Rectal smooth muscle tissue (tissue), 1 donor: ENCODE data around the gene RHOU.

Experiments
- H3K27ac ChIP-seq: one replicate; pipeline ENCODE4 v1.7.0; 2013; ENCODE audit warnings: low read depth, low read length, inconsistent platforms
- H3K27me3 ChIP-seq: one replicate; pipeline ENCODE4 v1.7.0; 2013; ENCODE audit warnings: low read length; ENCODE audit not compliant: control insufficient read depth, insufficient read depth
- H3K36me3 ChIP-seq: one replicate; pipeline ENCODE4 v1.7.0; 2013; ENCODE audit warnings: low read length; ENCODE audit not compliant: control insufficient read depth, insufficient read depth
- H3K4me1 ChIP-seq: one replicate; pipeline ENCODE4 v1.7.0; 2013; ENCODE audit warnings: low read length; ENCODE audit not compliant: control insufficient read depth, insufficient read depth
- H3K4me3 ChIP-seq: one replicate; pipeline ENCODE4 v1.7.0; 2013; ENCODE audit warnings: low read length
- H3K9ac ChIP-seq: one replicate; pipeline ENCODE4 v1.7.0; 2013; ENCODE audit warnings: low read length

Gene RHOU

DNA sequence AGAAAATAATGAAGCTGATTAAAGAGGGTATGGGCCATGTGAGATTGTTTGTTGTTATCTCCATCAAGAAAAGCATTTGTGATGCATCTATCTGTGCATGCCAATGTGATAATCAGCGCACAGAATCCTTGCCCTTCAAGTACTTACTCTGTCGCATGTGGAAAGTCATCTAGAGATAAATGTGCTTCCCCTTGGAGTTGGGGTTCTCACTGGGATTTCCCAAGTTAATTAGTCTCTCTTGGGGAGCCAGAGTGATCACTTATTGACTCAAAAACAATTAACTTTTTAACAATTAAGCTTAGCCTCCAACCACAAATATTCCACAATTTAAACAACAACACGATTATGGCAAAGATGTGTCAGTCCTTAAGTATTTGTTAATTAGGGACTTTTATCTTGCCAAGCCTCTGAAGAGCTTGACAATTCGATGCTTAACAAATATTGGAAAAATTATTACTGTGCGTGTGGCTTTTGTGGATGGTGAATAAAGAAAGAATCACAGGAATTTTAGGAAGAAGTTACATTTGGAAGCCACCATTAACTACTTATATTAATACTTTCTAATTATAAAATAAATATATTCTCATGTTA lies 17.5 kb downstream of the RHOU start:
- no peaks in the 10 kb centered on the region for H3K36me3 ChIP-seq
- H3K4me1 ChIP-seq, result peaks cover 6% of the 10 kb centered on the region
- H3K9ac ChIP-seq, result no peak overlapping the region
- H3K27ac ChIP-seq, result no peak overlapping the region
- no peak overlapping the region for H3K4me3 ChIP-seq
- peaks cover 2% of the 10 kb centered on the region for H3K27me3 ChIP-seq

DNA sequence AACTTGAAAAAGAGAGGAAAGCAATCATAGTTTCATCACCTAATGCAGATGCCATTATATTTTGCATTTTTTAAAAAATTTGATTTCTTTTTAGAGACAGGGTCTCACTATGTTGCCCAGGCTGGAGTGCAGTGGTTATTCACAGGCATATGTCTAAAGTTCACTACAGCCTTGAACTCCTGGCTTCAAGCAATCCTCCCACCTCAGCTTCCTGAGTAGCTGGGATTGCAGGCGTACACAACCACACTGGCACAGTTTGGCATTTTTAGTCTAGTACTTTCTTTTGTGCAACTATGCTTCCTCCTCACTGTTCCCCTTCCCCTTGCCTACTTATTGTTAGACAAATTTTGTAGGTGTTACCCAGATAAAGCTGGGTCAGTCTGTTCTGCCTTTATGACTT lies 18.0 kb downstream of the RHOU start:
- Histone ChIP-seq H3K36me3 (no peaks in the 10 kb centered on the region), H3K27ac (no peak overlapping the region), H3K4me1 (peaks cover 6% of the 10 kb centered on the region), H3K4me3 (no peak overlapping the region), H3K27me3 (peaks cover 2% of the 10 kb centered on the region), H3K9ac (no peak overlapping the region)

DNA sequence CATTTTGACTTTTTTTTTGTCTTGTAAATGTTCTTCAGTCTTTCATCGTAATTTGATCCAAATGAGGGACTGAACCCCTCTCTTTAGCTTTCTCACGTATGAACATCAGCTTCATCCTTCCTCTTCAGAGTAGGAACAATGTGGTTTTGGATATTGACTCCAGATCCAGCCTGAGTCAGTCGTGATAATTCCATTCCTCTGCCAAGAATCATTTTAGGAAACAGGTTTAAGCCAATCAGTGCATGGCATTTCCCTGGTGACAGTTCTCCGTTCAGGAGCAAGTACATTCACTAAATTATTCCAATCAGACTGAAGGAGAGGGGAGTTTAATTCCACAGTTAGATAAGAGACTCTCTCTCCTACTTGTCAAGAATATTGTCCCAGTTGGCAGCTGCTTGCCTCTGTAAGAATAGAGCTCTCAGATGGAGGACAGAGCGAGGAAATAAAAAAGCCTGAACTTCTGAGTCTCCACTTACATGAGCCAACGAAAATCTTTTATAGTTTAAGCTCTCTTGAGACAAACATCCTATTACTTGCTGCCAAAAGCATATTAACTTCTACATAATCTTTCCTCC lies 18.6 kb downstream of the RHOU start:
- peaks cover 2% of the 10 kb centered on the region for H3K27me3 ChIP-seq
- H3K4me3 ChIP-seq, result no peak overlapping the region
- no peaks in the 10 kb centered on the region for H3K36me3 ChIP-seq
- H3K27ac ChIP-seq, result no peak overlapping the region
- H3K4me1 ChIP-seq, result peaks cover 6% of the 10 kb centered on the region
- no peak overlapping the region for H3K9ac ChIP-seq

- no peaks in the 10 kb centered on the region for H3K36me3 ChIP-seq
- peaks cover 2% of the 10 kb centered on the region for H3K27me3 ChIP-seq
- H3K27ac ChIP-seq, result no peak overlapping the region
- no peak overlapping the region for H3K4me3 ChIP-seq
- H3K4me1 ChIP-seq, result peaks cover 6% of the 10 kb centered on the region
- no peak overlapping the region for H3K9ac ChIP-seq
Observed at GRCh38 chr1:228754646-228755268, 19.5 kb downstream of the RHOU start.

GRCh38 chr1:228755800-228756199 lies 20.5 kb downstream of the RHOU start:
- H3K27ac ChIP-seq, result no peak overlapping the region
- no peak overlapping the region for H3K9ac ChIP-seq
- peaks cover 2% of the 10 kb centered on the region for H3K27me3 ChIP-seq
- H3K4me1 ChIP-seq, result peaks cover 6% of the 10 kb centered on the region
- H3K36me3 ChIP-seq, result no peaks in the 10 kb centered on the region
- no peak overlapping the region for H3K4me3 ChIP-seq

DNA sequence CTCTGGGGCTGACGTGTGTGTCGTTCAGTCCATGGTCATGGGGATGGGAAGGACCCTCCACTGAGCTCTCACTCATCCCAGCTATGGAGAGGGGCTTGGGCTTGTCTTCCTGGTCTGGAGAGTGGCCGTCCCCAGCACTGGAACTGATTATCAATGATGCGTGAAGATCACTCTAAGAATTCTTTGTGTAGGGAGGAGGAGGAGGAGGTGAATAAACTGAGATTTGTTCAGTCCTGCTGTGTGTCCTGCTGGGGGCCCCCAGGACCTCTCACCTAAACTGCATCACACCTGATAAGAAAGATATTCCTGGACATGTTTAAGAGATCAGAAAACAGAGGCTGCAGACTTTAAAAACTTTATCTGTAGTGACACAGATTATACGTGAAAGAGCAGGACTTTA lies 21.2 kb downstream of the RHOU start:
- Histone ChIP-seq H3K27ac (no peak overlapping the region), H3K36me3 (no peaks in the 10 kb centered on the region), H3K4me1 (peaks cover 6% of the 10 kb centered on the region), H3K27me3 (peaks cover 2% of the 10 kb centered on the region), H3K4me3 (no peak overlapping the region), H3K9ac (no peak overlapping the region)

DNA sequence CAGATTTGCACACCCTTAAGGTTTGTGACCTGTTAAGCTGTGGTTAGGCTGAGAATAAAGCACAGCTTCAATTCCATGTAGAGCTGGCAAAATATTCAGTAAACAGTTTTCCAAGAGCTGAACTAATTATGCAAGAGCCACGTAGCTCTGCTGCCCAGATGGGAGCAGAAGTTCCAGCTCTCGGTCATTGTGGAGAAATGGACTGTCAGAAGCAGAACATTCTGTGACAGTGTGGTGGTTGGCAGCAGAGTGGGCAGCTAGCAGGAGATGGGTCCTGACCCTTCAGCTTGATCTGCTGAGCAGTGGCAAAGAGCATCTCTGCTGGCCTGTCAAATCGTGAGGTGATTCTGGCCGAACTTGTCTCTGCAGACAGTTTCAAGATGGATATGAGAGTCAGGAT lies 23.2 kb downstream of the RHOU start:
- Histone ChIP-seq H3K4me3 (no peak overlapping the region), H3K27ac (no peak overlapping the region), H3K9ac (no peak overlapping the region)

DNA sequence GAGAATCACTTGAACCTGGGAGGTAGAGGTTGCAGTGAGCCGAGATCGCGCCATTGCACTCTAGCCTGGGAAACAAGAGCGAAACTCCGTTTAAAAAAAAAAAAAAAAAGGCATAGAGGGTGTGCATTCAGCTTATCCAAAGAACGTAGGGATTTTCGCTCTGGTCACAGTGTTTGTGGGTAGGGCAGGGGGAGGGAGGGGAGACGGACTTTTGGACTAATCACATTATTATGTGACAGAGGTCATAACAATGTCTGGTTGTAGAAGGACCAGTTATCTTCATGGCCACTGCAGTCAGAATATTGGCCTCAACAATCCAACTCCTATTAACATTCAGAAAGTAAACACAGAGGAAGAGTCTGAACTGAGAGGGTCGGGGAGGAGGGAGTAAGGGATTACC lies 25.7 kb downstream of the RHOU start:
- Histone ChIP-seq H3K36me3 (no peaks in the 10 kb centered on the region), H3K9ac (no peak overlapping the region), H3K4me3 (no peak overlapping the region), H3K4me1 (no peaks in the 10 kb centered on the region), H3K27me3 (no peaks in the 10 kb centered on the region), H3K27ac (no peak overlapping the region)

More for the DNA sequence above, 23.2 kb downstream of the RHOU start:
- Histone ChIP-seq H3K36me3 (no peaks in the 10 kb centered on the region), H3K4me1 (peaks cover 6% of the 10 kb centered on the region), H3K27me3 (peaks cover under 1% of the 10 kb centered on the region)

- no peak overlapping the region for H3K27ac ChIP-seq
- H3K4me1 ChIP-seq, result no peaks in the 10 kb centered on the region
- no peak overlapping the region for H3K4me3 ChIP-seq
- no peaks in the 10 kb centered on the region for H3K27me3 ChIP-seq
- no peaks in the 10 kb centered on the region for H3K36me3 ChIP-seq
- no peak overlapping the region for H3K9ac ChIP-seq
Observed at GRCh38 chr1:228763561-228763960, 28.3 kb downstream of the RHOU start.

GRCh38 chr1:228765168-228765946 lies 30.1 kb downstream of the RHOU start:
- no peaks in the 10 kb centered on the region for H3K36me3 ChIP-seq
- no peak overlapping the region for H3K9ac ChIP-seq
- no peak overlapping the region for H3K27ac ChIP-seq
- no peaks in the 10 kb centered on the region for H3K4me1 ChIP-seq
- no peaks in the 10 kb centered on the region for H3K27me3 ChIP-seq
- no peak overlapping the region for H3K4me3 ChIP-seq

GRCh38 chr1:228766788-228767187 lies 31.5 kb downstream of the RHOU start:
- H3K9ac ChIP-seq, result no peak overlapping the region
- no peaks in the 10 kb centered on the region for H3K36me3 ChIP-seq
- no peaks in the 10 kb centered on the region for H3K4me1 ChIP-seq
- no peak overlapping the region for H3K27ac ChIP-seq
- H3K27me3 ChIP-seq, result no peaks in the 10 kb centered on the region
- no peak overlapping the region for H3K4me3 ChIP-seq

- Histone ChIP-seq H3K9ac (no peak overlapping the region), H3K27ac (no peak overlapping the region), H3K36me3 (no peaks in the 10 kb centered on the region), H3K27me3 (no peaks in the 10 kb centered on the region), H3K4me1 (no peaks in the 10 kb centered on the region), H3K4me3 (no peak overlapping the region)
Observed at GRCh38 chr1:228767636-228768354, 32.5 kb downstream of the RHOU start.
